DOHH2 (cell line): ENCODE results near the gene S100A13.

Experiments
- EZH2phosphoT487 ChIP-seq: fragments of 200-600 bp; sonication (generic); IDR thresholded peaks from 2 replicates; pipeline ENCODE4 v1.6.1; 2017; ENCODE audit warnings: borderline replicate concordance, mild to moderate bottlenecking, antibody characterized with exemption, low read length, moderate library complexity, mixed read lengths
- TF ChIP-seq, protein P1 (sequence below): fragments of 200-600 bp; sonication (generic); IDR thresholded peaks from one replicate; pipeline ENCODE4 v1.5.1; 2014; ENCODE audit warnings: antibody characterized with exemption, mild to moderate bottlenecking, low read depth, low read length; ENCODE audit not compliant: poor library complexity, severe bottlenecking

DNA sequence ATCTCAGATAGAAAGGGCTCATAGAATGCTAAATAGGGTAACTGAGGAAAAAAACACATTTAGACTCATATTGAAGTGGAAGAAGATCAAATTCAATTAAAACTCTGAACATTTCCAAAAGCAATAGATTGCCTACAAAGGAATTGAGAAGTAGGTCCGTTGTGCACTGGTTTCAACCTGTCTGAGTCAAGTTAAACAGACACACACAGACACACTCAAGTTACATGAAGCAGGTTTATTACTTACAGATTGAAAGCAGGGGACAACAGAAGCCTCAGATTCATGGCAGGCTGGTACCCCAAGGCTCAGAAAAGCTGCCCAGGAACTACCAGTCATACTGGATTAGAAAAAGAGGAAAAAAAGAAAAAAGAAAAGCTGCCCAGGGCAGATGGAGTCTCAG, 41.0 kb downstream of the S100A13 start:
- TF ChIP-seq, protein P1, sequence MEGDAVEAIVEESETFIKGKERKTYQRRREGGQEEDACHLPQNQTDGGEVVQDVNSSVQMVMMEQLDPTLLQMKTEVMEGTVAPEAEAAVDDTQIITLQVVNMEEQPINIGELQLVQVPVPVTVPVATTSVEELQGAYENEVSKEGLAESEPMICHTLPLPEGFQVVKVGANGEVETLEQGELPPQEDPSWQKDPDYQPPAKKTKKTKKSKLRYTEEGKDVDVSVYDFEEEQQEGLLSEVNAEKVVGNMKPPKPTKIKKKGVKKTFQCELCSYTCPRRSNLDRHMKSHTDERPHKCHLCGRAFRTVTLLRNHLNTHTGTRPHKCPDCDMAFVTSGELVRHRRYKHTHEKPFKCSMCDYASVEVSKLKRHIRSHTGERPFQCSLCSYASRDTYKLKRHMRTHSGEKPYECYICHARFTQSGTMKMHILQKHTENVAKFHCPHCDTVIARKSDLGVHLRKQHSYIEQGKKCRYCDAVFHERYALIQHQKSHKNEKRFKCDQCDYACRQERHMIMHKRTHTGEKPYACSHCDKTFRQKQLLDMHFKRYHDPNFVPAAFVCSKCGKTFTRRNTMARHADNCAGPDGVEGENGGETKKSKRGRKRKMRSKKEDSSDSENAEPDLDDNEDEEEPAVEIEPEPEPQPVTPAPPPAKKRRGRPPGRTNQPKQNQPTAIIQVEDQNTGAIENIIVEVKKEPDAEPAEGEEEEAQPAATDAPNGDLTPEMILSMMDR = no peak
- TF ChIP-seq EZH2phosphoT487 = no peak
